ENCODE results near the gene ALDH4A1. TPM values are rescaled to one million over a fixed set of nuclear protein-coding genes. Genes with fewer than 3 reads are reported as not detected.

The ALDH4A1 gene
- total RNA-seq, 1 donor = 9.5 TPM

DNA sequence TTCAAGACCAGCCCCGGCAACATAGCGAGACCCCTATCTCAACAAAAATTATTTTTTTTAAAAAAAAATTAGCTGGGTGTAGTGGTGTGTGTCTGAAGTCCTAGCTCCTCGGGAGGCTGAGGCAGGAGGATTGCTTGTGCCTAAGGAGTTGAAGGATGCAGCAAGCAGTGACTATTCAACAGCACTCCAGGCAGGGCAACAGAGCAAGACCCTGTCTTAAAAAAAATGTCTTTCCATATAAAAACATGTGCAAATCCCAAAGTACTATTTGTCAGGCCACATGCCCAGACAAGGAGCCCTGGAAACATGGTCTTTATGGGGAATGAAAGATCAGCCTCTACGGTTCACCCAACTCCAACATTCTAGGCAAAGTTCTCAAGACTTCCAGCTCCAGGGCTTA is 40.8 kb upstream of the ALDH4A1 start:
- H3K4me3 ChIP-seq (ENCODE audit: low read depth, low read length) = no peak overlapping the region
- DNase-seq (ENCODE audit: low read depth) = no peak
- TF ChIP-seq, protein P1, sequence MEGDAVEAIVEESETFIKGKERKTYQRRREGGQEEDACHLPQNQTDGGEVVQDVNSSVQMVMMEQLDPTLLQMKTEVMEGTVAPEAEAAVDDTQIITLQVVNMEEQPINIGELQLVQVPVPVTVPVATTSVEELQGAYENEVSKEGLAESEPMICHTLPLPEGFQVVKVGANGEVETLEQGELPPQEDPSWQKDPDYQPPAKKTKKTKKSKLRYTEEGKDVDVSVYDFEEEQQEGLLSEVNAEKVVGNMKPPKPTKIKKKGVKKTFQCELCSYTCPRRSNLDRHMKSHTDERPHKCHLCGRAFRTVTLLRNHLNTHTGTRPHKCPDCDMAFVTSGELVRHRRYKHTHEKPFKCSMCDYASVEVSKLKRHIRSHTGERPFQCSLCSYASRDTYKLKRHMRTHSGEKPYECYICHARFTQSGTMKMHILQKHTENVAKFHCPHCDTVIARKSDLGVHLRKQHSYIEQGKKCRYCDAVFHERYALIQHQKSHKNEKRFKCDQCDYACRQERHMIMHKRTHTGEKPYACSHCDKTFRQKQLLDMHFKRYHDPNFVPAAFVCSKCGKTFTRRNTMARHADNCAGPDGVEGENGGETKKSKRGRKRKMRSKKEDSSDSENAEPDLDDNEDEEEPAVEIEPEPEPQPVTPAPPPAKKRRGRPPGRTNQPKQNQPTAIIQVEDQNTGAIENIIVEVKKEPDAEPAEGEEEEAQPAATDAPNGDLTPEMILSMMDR (IDR thresholded peaks at IDR 0.05; ENCODE audit: insufficient read depth, low read length) = no peak

DNA sequence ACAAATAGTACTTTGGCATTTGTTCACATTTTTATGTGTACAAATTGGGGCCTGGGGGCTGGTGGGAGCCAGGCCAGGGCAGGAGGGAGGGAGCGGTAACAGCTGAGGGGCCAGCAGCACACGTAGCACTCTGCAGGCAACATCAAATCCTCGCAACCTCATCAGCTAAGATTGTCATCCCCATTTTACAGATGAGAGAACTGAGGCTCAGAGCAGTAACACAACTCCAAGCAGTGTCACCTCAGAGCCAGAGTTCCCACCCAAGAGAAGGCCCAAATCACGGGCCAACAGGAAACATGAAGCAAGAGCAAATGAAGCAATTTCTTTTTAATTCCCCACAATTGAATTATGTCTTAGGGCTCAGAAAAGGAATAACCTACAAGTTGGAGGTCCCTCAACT is 40.0 kb upstream of the ALDH4A1 start:
- TF ChIP-seq, protein P1 (IDR thresholded peaks at IDR 0.05; ENCODE audit: insufficient read depth, low read length) = no peak
- H3K4me3 ChIP-seq (ENCODE audit: low read depth, low read length) = no peak overlapping the region
- peak; percentile 32 for DNase-seq (ENCODE audit: low read depth)

DNA sequence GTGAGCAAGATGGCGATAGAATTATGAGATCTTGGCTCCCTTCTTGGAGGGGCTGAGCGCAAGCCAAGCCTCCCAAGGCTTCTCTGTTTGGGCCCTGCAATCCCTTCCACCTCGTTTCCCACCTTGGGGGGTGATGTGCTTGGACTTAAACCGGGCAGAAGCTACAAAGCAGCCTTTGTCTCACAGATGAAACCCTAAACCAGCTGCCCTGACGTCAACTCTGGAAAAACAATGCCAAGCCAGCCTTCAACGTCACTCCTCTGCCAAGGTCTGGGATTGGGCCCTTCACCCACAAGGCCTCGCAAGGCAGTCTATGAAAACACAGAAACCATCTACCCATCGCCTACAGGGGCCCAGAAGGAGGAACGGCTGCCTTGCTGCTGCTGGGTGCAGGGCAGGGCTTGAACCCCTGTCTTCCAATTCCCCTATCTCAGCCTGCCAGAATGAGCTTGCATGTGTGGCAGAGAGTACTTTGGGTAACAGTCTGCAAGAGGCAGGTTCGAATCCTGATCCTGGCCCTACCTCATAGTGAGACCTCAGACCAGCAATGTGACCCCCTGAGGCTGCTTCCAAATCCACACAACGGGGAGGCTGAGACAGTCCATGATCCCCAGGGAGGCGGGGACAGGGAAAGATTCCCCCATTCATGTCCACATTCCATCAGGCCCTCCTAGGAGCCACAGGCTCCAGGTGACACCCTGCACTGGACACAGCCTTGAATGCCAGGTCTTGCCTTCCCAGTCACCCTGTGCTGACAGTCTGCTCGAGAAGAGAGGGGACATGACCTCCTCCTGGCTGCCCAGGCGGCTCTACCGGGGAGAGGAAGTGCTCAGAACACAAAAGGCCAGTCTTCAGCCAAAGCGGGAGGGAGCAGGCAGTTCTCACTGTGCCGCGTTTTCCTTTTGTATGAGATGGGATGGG is 39.1 kb upstream of the ALDH4A1 start:
- TF ChIP-seq, protein P1 (IDR thresholded peaks at IDR 0.05; ENCODE audit: insufficient read depth, low read length) = no peak
- peak; percentile 36 for DNase-seq (ENCODE audit: low read depth)
- no peak overlapping the region for H3K4me3 ChIP-seq (ENCODE audit: low read depth, low read length)

DNA sequence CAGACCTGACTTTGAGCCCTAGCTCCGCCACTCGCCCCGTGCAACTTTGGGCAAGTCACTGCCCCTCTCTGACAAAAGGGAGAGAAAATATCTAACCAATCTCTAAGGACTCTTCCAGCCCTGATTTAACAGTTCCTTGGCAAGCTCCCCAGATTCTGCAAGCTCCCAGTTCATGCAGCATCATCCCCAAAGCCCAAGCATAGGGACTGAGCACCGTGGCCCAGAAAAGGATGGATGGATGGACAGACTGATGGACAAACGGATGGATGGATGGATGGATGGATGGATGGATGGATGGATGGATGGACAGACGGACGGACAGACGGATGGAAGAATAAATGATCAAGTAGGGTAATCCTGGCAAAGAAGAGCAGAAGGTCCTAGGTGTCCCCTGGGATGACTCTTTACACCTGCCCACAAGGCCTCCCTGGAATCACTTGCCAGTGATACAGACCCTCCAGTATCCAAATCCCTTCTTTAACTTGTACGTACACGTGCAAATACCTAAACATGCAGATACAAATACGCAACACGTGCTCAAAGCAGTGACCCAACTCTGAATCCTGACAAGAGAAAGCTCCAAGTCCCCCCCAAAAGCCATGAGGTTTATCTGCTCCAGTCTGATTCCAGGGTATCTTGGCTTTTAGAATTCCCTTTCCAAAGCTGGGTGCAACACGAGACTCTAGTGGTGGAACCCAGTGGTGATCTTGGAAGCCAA is 38.1 kb upstream of the ALDH4A1 start:
- DNase-seq (ENCODE audit: low read depth) = peak; percentile 58
- H3K4me3 ChIP-seq (ENCODE audit: low read depth, low read length) = no peak overlapping the region
- TF ChIP-seq, protein P1 (IDR thresholded peaks at IDR 0.05; ENCODE audit: insufficient read depth, low read length) = no peak

DNA sequence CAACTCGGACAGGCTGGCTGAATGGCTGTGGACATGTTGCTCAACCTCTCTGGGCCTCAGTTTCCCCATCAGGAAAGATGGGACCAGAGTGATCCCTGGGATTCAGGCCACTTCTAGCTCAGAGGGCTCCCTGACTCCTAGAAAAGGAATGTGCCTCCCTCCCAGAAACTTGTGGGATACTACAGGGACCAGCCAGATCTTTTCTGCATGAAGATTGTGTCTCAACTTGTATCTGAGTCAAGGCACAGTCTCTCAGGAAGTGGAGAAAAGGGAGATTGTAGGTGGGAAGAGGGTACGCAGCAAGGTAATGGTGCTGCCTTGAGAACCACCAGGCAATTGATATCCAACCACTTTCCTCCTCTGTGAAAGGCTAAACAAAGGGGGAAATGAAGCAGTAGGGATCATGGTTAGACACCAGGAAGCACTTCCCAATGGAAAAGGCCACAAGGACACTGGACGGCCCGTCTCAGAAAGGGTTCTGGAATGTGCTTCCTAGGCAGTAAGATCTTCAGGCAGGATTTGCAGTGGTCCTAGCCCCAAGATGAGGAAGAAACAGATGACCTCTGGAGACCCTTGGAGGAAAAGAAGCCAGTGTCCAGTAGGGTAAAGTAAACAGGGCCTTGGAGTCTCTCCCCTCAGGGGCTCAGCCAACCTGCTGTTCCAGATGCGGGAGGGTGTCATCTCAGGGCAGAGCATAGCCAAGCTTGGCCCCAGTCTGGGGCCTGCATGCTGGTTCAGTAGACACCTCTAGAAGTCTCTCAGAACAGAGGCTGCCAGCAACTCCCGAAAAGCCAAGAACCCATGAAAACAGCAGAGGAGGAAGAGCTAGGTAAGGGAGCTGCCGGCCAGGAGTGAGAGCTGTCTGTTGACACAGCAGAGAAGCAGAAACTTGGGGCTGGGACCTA is 37.3 kb upstream of the ALDH4A1 start:
- DNase-seq (ENCODE audit: low read depth) = peak; percentile 58
- no peak overlapping the region for H3K4me3 ChIP-seq (ENCODE audit: low read depth, low read length)
- TF ChIP-seq, protein P1 (IDR thresholded peaks at IDR 0.05; ENCODE audit: insufficient read depth, low read length) = no peak

DNA sequence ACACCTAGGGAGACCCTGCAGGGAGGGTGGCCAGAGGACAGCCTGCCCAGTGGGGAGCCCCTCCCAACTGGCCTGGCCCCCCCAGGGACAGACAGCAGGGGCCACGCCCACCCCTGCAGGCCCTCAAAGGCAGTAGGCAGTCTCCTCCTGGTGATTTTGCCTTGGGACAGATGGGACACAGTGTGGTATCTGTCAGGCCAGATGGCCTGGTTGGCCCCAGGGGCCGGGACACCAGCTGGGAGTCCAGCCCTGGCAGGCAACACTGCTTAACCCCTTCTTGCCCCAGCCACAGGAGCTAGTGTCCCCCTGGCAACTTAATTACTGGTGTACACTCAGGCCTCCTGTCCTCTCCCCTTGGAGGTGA is 36.3 kb upstream of the ALDH4A1 start:
- DNase-seq (ENCODE audit: low read depth) = no peak
- H3K4me3 ChIP-seq (ENCODE audit: low read depth, low read length) = no peak overlapping the region
- TF ChIP-seq, protein P1 (IDR thresholded peaks at IDR 0.05; ENCODE audit: insufficient read depth, low read length) = no peak

Measured in fibroblast of the aortic adventitia (primary cell).